DMS79 (cell line): ENCODE results near the gene PDLIM4.

Experiments
- DNase-seq: peaks from one replicate; lab custom pipeline; 2025; lab: John Stamatoyannopoulos, UW

PDLIM4 gene

DNA sequence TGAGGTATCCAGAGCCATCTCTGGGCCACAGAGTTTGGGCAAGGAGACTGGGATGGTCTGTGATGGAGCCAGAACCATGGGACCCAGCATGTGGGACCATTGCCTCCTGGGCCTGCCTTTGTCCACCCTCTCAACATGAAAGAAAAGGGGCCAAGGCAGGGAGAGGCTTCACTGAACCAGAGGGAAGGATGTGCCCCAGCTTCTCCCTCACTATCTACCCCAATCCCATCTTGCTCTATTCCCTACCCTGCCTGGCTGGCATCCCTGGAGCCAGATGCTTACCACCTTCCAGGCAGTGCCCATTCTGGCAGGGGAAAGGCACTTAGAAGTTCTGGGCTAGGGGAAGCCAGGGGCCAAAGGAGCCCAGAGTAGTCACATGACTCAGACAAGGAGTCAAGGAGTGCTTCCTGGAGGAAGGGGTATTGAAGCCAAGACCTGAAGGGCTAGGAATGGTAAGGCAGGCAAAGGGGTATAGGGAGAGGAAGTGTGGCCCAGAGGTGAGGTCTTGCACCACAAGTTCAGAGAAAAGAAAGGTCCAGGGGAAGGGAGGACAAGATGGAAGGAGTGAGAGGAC, 9.8 kb downstream of the PDLIM4 start:
- DNase-seq: no peak

DNA sequence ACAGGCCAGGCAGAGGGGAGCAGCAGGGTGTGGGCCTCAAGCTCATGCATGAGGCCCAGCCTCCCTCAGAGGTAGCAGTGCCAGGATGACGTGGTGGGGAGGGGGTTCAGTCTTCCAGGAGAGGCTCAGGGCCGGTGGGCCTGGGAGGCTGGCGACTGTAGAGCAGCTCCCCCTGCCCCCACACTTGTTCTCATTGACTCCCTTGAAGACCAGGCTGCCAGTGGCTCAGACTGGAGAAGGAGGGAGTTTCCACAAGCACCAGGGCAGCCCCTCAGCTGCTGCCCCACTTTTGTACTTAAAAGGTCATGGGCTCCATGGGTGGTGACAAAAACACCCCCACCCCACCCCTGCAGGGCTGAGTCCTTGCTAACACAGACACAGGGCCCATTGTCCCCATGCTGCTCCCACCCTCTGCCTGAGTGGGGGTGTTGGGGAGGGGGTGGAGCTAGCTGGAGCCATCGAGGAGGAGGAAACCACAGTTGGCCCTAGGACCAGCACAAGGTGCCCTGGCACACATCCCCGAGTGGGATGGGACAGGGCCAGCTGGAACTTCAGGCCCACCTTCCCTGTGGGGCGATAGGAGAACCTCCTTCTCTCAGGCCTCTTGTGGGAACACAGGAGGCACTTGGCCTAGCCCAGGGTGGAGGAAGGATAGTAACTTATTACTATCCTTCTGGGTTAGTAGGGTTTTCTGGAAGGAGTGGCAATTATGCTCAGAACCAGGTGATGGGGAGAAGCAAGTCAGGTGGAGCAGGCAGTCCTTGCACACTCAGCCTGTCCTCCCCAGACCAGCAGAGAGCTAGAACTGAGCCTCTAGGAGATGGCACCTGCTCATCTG, 10.7 kb downstream of the PDLIM4 start:
- DNase-seq: no peak

DNA sequence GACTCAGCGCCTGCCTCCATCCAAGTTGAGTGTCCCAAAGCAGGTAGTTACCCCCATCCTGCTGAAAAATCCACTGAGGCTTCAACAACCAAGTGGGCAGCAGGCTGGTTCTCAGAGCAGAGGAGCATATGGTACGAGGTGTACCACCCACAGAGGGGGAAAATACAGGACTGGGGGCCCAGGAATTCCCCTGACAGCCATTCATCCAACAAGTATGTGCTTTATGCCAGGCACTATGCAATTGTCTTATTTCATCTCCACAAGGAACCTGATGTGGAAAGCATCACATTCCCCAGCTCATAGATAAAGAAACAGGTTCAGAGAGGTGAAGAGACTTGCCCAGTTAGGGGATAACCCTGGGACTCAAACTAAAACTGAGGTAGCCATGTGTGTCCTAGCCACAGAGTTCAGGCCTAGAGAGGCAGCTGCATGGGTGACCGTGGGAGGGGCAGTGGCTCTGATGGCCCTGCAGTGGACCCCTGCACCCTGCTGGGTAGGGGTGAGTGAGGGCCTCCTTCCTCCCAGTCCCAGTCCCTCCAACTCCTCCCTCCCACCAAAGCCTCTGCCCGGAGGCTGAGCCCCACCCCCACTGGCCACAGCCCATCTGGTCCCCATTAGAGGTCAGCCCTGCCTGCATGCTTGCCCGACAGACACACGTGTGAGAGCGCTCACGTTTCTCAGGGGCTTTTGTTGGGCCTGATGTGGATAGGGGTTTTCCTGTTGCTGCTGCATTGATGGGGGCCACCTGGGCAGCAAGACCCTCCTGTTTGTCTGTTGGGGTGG, 11.5 kb downstream of the PDLIM4 start:
- no peak for DNase-seq

DNA sequence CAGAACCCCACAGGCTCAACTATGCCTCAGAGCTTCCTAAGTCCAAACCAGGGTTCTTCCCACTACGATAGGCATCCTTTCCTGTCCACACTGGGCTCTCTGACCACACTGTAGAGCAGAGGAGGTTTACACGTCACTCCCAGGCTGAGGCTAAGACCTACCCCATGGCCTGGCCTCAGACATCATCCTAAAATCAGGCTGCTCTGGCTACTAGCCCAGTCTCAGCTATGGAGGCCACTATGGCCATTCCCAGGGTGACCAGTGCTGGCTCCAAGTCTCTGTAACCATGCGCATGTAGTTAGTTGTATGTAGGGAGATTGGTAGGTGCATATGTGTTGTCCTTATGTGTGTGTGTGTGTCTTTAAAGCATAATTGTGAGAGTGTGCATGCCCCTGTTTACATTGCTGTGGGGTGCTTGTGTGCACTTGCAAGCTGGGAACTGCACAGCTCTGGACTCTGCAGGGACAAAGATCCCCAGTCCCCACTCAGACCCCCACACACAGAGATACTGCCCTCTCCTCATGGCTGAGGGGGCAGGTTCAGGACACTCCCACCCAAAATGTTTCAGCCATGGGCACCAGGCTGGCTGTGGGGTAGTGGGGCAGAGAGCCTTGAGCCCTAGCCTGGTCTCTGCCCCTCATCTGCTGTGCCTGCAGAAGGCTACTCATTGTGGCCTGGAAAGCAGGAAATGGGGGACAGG, 12.3 kb downstream of the PDLIM4 start:
- DNase-seq: no peak

DNA sequence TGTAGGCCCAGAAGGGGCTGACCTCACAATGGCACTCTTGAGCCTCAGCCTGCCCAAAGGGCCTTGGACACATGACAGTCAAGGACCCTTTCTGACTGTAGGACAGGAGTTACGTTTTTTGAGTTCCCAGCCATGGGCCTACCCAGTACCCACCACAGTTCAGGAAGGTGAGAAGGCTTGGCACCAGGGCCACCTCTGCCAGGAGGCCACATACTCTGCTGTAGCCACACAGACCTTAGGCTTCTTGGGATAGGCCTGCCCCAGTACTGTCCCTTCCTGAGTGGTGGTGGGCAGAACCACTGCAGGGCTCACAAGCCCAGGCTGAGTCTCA, 12.8 kb downstream of the PDLIM4 start:
- no peak for DNase-seq

DNA sequence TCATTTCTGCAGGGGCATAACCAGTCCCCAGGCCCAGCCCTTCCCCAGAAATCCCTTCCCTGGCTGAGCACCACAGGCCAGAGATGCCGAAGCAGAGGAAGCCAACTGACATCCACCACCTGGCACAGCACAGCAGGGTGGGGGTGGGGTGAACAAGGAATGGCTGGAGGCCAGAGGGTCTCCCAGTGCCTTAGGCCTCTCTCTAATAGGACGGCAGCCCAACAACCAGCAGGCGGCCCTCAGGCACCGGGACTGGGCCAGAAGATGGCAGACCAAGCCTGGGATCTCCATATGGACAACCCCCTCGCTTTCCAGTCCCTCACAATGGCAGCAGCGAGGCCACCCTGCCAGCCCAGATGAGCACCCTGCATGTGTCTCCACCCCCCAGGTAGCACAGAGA, 13.2 kb downstream of the PDLIM4 start:
- DNase-seq: no peak

DNA sequence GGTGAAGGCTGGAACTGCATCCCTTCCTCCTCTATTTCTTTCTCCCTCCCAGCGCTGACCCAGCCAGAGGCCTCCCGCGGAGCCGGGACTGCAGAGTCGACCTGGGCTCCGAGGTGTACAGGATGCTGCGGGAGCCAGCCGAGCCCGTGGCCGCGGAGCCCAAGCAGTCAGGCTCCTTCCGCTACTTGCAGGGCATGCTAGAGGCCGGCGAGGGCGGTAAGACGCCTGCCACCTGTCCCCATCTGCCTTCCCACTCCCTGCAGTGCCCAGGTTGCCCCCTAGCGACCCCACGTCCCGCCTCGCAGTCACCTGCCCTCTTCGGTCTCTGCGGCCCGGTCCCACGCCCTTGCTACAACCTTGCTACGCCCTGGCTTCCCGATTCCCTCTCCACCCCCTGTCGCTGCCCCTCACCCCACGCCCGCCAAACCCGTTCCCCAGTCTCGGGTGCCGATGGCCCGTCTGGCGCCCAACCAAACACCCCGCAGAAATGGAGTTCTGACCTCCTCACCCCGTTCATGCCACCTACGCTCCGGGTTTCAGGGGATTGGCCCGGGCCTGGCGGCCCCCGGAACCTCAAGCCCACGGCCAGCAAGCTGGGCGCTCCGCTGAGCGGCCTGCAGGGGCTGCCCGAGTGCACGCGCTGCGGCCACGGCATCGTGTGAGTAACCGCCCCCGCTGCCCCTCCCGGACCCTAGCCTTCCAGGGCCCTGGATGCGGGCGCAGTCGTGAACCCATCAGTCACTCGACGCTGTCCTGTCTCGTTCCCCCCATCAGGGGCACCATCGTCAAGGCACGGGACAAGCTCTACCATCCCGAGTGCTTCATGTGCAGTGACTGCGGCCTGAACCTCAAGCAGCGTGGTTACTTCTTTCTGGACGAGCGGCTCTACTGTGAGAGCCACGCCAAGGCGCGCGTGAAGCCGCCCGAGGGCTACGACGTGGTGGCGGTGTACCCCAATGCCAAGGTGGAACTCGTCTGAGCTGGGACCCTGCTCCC, 14.1 kb downstream of the PDLIM4 start:
- DNase-seq: no peak

DNA sequence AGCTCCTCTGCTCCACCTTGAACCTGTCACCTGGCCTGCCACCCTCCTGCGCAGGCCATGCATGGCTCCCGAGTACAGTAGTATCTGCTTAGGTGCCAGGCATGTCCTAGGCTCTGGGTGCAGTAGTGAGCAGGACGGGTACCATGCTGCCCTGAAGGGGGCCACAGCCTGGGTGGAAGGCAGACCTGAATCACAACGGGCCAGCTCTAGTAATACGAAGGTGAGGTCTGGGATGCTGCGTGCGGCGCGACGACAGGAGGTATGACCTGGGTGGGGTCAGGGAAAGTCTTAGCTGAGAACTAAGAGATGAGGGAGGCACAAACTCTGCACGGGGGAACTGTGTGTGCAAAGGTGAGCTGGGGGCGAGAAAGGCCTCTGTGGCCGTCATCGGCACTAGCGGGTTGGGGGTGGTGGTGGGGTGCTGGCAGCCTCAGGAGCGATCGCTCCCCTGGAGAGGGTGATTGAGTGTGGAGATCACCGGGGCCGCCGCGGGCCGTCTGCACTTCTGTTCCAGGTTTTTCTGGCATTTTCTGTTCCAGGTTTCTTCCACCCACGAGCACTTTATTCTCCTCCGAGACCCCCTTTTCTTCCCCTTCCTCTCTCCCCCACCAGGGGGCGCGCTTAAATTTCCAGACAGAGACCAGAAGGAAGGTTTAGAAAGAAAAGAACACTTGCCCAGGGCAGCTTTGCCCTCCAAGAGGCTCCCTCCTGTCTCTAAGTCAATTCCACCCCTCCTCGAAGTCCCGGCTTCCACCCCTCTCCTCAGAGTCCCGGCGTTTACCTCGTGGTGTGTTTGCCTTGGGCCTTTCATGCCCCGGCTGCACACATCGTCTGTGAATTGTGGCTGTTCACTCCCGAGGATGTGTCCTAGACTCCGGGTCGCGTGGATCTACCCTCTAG, 15.1 kb downstream of the PDLIM4 start:
- no peak for DNase-seq

DNA sequence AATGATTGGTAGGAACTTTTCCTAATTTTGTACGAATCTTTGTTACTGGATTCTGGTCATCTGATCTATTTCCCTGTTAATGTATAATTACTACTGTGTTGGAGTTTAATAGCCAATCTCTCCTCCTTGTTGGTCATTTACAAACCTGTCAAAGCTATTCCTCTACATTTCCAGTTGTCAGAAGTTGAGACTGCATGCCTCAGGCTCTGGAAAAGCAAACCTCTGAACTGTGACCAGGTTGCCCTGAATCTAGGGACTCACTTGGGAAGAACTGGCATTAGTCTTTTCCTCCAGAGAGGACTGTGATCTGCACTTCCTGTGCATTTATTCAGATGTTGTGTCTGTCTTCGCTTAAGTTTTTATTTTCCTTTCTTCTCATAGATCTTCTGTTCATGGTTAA, 16.1 kb downstream of the PDLIM4 start:
- no peak for DNase-seq

DNA sequence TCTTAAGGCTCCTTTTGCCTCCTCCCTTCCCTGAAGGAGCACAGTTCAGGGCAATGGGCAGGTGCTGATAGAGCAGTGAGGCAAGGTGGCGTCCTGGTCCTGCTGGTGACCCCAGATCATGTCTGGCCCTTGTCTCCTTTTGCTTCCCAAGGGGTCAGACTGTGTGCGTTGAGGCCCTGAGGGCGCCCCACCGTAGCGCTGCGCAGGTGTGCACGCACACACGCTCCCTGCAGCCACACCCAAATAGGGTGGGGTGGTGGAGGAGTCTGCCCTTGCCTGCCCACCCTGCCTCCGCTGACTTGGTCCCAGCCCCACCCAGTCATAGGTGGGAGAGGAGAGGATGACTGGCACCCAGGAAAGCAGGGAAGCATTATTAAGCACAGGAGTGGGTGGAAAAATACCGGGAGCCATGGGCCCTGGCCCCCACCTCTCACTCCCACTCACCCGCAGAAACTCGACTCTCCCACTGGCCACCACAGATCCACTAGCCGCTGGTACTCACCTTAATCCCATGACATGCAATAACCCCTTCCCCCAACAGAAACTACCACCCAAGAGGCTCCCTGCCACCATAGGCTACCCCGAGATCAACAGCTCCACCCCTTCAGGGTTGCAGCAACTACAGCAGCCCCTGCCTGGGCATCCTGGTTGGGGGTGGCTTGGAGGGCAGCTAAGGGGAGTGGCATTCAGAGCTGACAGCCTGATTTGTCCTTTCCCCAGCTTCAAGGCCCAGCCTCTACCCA, 16.7 kb downstream of the PDLIM4 start:
- DNase-seq: no peak

DNA sequence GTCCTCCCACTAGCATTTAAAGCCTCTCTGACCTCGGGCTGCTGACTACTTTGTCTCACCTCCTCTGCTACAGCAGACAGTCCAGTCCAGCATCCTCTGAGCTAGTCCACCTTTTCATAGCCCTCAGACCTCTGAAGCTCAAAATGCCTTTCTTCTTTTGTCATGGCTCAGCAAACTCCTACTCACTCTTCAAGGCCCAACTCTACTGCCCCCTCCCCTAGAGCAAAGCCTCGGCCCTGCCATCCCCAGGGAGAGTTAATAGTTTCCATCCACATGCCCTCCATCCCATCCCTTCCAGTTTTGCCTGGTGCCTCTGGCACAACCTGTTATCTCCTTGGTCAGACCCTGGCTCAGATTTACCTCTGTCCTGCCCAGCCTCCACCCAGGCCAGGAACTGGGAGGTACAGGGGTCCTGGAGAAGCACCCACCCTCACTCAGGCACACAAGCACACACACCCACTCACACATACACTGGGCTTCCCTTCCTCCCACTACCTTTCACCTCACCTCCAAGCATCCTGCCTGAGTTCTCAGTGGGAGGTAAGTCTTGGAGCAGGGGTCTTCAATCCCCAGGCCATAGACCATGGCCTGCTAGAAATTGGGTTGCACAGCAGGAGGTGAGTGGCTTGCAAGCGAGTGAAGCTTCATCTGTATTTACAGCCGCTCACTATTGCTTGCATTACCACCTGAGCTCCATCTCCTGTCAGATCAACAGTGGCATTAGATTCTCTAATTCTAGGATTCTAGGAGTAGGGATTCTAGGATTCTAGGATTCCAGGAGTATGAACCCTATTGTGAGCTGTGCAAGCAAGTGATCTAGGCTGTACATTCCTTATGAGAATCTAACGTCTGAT, 18.1 kb downstream of the PDLIM4 start:
- DNase-seq: no peak

DNA sequence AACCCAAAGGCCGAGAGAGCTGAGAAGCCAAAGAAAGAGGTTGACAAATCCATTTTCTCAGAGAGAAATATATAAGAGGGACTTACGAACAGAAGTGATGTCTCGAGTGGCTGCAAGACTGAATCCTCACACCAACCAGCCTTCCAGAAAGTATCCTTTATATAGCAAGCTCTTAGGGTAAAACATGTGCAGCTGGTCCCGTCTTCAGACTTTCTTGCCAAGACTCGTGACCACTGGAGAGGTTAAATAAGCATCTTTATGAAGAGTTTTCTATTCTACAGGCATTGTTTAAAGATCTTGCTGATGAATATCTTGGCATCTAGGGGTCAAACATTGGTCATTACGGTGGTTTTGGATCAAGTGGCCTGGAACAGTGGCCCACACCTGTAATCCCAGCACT, 19.8 kb downstream of the PDLIM4 start:
- DNase-seq: no peak

DNA sequence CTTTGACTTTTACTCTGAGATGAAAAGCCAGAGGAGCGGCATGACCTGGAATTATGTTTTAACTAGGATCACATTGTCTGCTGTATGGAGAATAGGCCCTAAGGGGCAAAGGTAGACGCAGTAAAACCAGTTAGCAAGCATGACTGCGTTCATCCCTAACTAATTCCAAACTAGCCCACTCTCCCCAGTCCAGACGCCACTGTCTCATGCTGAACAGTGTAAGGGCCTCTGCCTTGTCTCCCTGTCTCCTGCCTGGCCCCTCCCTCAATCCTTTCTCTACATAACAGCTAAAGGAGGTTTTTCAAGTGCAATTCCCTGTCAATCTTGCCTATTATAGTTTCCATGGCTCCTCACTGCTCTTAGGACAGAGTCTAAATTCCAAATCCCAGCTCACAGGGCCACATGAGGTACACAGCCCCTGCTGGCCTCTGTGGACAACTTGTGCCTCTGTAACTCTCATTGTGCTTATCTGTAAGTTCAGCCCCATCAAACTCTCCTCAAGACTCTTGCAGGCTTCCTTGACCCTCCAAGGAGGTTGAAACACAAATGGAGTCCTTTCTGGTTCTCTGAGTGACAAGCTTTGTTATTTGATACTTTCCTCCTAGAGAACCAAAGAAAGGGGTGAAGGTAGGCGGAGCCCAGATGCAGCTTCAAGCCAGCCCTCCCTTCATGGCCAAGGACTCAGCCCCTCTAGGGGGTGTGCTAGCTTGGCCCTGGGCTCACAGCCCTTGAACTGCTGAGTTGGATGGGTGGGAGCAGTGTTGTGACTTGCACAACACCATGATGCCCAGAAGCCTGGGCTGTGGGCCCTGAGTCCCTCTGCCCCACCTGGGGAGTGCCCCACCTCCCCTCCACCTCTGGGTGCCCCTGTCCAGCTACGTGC, 20.7 kb downstream of the PDLIM4 start:
- DNase-seq: no peak

DNA sequence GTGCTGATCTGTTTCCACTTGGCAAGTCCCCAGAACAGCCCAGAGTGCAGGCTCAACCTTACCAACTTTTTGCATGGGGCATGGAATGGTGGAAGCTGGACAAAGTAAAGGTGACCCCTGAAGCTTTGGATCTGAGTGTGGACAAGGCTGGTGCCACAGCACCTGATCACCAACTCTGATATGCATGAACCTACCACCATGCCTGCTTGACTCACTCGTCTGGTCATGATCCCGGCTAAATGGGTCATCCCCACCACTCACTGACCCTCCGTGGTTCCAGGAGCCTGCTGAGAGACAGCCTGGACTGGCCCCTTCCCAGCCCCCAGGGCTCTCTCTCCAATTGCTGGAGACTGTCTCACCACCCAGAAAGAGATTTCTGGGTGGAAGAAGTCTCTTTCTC, 22.3 kb downstream of the PDLIM4 start:
- DNase-seq: no peak

DNA sequence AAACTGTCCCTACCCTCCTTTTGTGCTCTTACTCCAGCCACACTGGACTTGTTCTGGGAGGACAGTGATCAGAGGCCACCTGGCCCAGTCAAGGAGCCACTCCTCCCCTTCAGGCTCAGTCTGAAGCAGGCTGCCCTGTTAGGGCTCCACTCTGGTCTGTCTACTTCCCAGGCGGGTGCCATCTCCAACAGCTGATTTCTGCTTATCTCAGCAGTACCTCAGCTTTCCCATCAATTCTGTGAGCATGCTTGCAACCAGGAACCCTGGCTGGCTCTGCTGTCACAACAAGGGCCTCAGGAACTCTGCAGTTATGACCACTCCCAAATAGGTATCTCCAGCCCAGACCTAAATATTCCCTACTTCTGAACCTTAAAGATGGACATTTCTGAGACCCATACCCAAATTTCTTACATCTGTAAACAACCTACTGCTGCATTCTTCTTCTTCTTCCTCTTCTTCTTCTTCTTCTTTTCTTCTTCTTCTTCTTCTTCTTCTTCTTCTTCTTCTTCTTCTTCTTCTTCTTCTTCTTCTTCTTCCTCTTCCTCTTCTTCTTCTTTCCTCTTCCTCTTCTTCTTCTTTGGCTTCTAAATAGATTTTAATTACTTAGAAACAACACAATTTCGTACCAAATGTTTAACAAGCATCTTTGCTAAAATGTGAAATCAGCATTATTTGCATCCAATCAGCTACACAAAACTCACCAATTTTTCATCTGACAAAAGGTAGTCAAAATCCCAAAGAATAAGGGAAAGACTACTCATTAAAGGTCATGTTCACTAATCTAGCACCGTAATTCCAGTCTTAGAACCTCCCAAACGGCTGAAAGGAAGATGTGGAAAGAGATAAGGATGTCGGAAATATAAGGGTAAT, 23.1 kb downstream of the PDLIM4 start:
- no peak for DNase-seq

DNA sequence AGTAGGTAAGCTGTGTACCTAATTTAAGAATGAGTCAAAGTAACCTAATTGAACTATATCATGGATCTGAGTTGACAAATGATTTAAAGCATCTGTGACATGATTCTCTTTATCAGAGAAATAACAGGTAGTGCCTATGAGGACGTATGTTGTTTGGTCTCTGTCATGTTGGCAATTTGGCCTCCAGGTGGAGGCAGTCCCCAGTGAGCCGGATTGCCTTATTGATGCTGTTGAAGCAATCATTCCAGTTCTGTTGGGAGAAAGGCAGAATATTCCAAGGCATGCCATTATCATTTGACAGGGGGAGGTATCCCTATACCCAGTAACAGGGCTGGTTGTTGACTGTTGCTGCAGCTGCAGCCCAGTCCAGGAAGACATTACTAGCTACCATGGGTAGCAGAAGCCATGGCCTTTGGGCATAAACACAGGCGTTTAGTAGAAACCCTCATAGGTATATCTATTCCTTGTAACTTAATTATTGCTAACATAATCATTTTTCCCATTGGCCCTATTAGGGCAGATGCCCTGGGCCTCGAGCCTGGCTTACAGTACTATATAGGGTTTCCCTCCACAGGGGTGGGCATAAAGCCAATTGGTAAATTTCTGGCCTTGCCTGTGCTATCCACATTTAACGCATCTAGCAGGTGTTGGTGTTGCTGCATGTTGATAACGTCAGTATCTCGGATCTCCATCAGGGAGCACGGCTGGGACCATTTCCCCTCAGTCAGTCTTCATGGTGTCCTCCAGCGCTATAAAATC, 24.5 kb downstream of the PDLIM4 start:
- no peak for DNase-seq
